BLaER1 treated with 17β-estradiol and CSF1 and Interleukin-3, amounts not matched to agents 10 nM and 100 nM (cell line): ENCODE results near the gene TRNAU1AP.
A peak's percentile ranks its signal among the peaks of the same experiment; 100 is the strongest.

Experiments
- H3K27ac ChIP-seq, 11 experiments: shearing (Covaris generic); formaldehyde crosslinking; 2 replicates each; pipeline ENCODE4 v1.8.1; 2022
- H3K27me3 ChIP-seq, 11 experiments: shearing (Covaris generic); formaldehyde crosslinking; 2 replicates each; pipeline ENCODE4 v1.8.1; 2022
- H3K36me3 ChIP-seq, 11 experiments: shearing (Covaris generic); formaldehyde crosslinking; 2 replicates each; pipeline ENCODE4 v1.8.1; 2022
- H3K4me1 ChIP-seq, 10 experiments: shearing (Covaris generic); formaldehyde crosslinking; 2 replicates each; pipeline ENCODE4 v1.8.1; 2022
- H3K4me2 ChIP-seq, 11 experiments: shearing (Covaris generic); formaldehyde crosslinking; 2 replicates each; pipeline ENCODE4 v1.8.1; 2022
- H3K4me3 ChIP-seq, 10 experiments: shearing (Covaris generic); formaldehyde crosslinking; 2 replicates each; pipeline ENCODE4 v1.8.1; 2022
- H3K9ac ChIP-seq, 11 experiments: shearing (Covaris generic); formaldehyde crosslinking; 2 replicates each; pipeline ENCODE4 v1.8.1; 2022
- H3K9me3 ChIP-seq, 11 experiments: shearing (Covaris generic); formaldehyde crosslinking; replicated peaks in 1 of 11; 2 replicates each; pipeline ENCODE4 v1.8.1; 2022
- H4K20me1 ChIP-seq, 11 experiments: shearing (Covaris generic); formaldehyde crosslinking; 2 replicates each; pipeline ENCODE4 v1.8.1; 2022
- Cebpa-rat ChIP-seq, 11 experiments: shearing (Covaris generic); IDR thresholded peaks; 2 replicates each; pipeline ENCODE4 v1.8.1; 2022

The TRNAU1AP gene

DNA sequence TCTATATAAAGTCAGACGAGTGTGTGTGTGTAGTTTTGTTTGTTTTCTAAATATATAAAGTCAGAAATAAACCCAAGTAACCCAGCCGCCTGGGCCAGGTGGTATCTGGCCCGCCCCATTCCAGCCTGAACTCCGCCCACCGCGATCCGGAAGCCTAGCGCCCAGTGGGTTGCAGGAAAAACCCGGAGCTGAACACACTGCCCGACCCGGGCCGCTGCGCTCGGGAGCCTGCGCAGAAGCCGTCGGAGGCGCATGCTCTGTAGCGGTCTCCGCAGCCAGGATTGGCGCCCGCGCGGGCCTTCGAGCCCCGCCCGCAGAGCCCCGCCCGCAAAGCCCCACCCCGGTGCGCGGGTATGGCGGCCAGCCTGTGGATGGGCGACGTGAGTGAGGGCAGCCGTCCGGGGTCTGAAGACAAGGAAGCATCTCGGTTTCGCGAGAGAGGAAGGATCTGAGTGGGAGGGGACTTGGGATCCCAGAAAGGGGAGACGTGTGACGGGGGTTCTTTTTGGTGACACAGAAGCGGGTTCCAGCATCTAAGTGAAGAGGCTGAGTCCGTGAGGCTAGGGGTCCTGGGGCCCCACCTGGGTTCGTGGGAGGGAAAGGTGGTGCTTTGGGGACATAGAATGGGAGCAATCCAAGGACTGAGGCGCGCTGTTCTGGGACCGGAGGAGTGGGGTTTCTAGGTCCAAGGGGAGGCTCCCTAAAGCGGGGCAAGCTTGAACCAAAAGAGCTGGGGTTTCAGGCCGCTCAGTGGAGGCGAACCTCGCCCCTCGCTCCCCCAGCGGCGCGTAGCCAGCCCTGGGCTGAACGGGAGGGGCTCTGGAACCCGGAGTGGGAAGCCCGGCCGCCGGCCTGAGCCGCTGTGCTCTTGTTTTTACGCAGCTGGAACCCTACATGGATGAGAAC is at the start of gene TRNAU1AP:
Gene TRNAU1AP (plus strand): TSS at position 328 of the 906 bp plus-strand sequence. CDS start 26 bp downstream, at position 354.
- no peak for TF ChIP-seq Cebpa-rat (IDR thresholded peaks at IDR 0.05)
- Histone ChIP-seq H4K20me1 (no peaks in the 10 kb centered on the region), H3K36me3 (peaks cover 20 to 39% (median 32%) of the 10 kb centered on the region in 11 experiments), H3K4me2 (peak within 1 kb of the TSS; percentile 81 to 95 (median 88)), H3K9me3 (no peaks in the 10 kb centered on the region), H3K4me1 (peaks cover 12 to 27% (median 21%) of the 10 kb centered on the region in 10 experiments), H3K4me3 (peak within 1 kb of the TSS; percentile 77 to 96 (median 86)), H3K9ac (peak within 1 kb of the TSS; percentile 84 to 92 (median 88)), H3K27ac (peak within 1 kb of the TSS; percentile 76 to 91 (median 86)), H3K27me3 (no peaks in the 10 kb centered on the region)

DNA sequence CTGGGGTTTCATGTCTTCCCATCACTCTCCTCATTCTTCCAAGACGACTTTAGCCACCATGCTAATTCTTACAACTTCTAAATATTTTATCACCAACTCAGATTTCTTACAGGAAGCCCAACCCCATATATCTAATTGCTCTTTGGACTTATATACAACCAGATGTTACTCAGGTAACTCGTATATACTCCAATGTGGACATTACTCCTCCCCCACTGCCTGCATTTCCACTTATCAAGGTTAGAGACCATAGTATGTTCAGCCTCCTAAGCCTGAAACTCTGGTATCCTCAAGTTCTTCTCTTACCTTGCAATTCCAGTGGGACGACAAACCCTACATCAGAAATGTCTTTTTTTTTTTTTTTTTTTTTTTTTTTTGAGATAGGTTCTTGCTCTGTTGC is 49.8 kb upstream of the TRNAU1AP start:
- Histone ChIP-seq H3K4me3 (no peak overlapping the region), H3K4me1 (peaks cover 23 to 47% (median 39%) of the 10 kb centered on the region in 10 experiments), H4K20me1 (peaks cover 0 to 22% (median 11%) of the 10 kb centered on the region in 11 experiments; a peak in 17 of 22 replicates), H3K4me2 (no peak overlapping the region), H3K36me3 (peaks cover 16 to 30% (median 21%) of the 10 kb centered on the region in 11 experiments), H3K27me3 (no peaks in the 10 kb centered on the region), H3K27ac (peak overlapping the region in 1 of 11 experiments; percentile 52; a peak in 1 of 22 replicates), H3K9ac (no peak overlapping the region), H3K9me3 (peaks cover 0 to 11% (median 0%) of the 10 kb centered on the region in 11 experiments; a peak in 9 of 22 replicates)
- no peak for TF ChIP-seq Cebpa-rat (IDR thresholded peaks at IDR 0.05)

DNA sequence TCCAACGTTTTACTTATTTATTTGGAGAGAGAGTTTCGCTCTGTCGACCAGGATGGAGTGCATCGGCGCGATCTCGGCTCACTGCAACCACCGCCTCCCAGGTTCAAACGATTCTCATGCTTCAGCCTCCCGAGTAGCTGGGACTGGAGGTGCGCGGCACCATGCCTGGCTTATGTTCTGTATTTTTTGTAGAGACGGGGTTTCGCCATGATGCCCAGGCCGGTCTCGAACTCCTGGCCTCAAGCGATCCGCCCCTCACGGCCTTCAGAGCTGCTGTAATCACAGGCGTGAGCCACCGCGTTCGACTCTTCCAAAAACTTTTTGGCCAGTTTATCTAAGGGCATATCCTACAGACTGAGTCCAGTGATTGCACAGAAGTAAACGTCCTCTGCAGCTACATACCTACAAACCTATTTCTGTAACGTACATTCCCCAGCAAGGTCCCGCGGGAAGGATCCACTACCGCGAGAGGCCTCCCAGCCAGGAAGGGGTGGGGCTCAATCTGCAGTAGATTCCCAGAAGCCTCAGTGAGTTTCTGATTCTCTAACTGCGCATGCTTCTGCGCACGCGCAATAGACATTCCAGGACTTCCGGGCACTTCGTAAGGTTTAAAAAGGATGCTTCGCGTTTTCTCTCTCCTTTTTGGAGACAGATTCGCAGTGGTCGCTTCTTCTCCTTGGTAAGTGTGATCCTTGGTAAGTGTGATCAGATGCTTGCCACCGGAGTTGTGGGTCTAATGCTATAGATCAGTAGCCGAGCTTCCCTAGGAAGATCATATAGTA is 47.3 kb upstream of the TRNAU1AP start, which contains the start of gene RCC1:
Gene RCC1 (plus strand): TSS at position 638 of the 782 bp plus-strand sequence. CDS start 23,824 bp downstream, outside the sequence.
- Histone ChIP-seq H3K4me1 (peaks cover 26 to 39% (median 36%) of the 10 kb centered on the region in 10 experiments), H3K4me3 (peak within 1 kb of the TSS; percentile 86 to 99 (median 91)), H3K27me3 (no peaks in the 10 kb centered on the region), H3K36me3 (peaks cover 39 to 46% (median 45%) of the 10 kb centered on the region in 11 experiments), H3K4me2 (peak within 1 kb of the TSS; percentile 88 to 99 (median 95)), H3K9me3 (peaks cover 0 to 23% (median 0%) of the 10 kb centered on the region in 11 experiments; a peak in 9 of 22 replicates), H3K9ac (peak within 1 kb of the TSS; percentile 90 to 100 (median 98)), H4K20me1 (peaks cover 20 to 46% (median 36%) of the 10 kb centered on the region in 11 experiments), H3K27ac (peak within 1 kb of the TSS; percentile 86 to 100 (median 98))
- TF ChIP-seq Cebpa-rat (IDR thresholded peaks at IDR 0.05): no peak

DNA sequence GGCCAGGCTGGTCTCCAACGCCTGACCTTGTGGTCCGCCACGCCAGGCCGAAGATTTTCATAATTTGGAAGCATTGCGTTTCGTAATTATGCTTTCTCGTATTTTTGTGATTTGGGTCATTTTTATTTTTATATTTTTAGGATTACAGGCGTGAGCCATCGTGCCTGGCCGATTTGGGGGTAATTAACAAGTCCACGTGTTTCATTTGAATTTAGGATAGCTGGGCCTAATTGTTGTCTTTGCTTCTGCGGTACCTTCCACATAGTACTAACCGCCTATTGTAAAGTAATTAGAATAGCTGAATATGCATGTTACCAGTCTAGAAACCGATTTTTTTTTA is 46.0 kb upstream of the TRNAU1AP start:
- peak overlapping the region; percentile 86 to 100 (median 98) for H3K27ac ChIP-seq
- peaks cover 52 to 59% (median 57%) of the 10 kb centered on the region in 11 experiments for H3K36me3 ChIP-seq
- peaks cover 33 to 59% (median 48%) of the 10 kb centered on the region in 11 experiments for H4K20me1 ChIP-seq
- peak overlapping the region; percentile 86 to 99 (median 91) for H3K4me3 ChIP-seq
- H3K4me2 ChIP-seq: peak overlapping the region; percentile 88 to 99 (median 95)
- peak overlapping the region; percentile 90 to 100 (median 98) for H3K9ac ChIP-seq
- peaks cover 0 to 23% (median 0%) of the 10 kb centered on the region in 11 experiments; a peak in 9 of 22 replicates for H3K9me3 ChIP-seq
- peaks cover 18 to 46% (median 38%) of the 10 kb centered on the region in 10 experiments for H3K4me1 ChIP-seq
- no peak for TF ChIP-seq Cebpa-rat (IDR thresholded peaks at IDR 0.05)
- no peaks in the 10 kb centered on the region for H3K27me3 ChIP-seq

DNA sequence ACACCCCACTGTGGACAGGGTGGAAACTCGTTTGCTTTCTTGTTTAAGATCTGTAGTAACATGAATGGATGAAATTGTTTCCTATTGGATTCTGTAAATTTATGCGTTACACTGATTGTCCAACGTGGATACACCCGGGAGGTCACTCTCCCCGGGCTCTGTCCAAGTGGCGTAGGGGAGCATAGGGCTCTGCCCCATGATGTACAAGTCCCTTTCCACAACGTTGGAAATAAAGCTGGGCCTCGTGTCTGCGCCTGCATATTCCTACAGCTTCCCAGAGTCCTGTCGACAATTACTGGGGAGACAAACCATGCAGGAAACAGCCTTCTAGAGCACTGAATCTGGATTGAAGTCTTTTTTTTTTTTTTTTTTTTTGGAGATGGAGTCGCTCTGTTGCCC is 45.6 kb upstream of the TRNAU1AP start:
- no peaks in the 10 kb centered on the region for H3K27me3 ChIP-seq
- H3K4me2 ChIP-seq: peak overlapping the region; percentile 88 to 99 (median 95)
- TF ChIP-seq Cebpa-rat (IDR thresholded peaks at IDR 0.05): no peak
- peaks cover 18 to 50% (median 39%) of the 10 kb centered on the region in 10 experiments for H3K4me1 ChIP-seq
- H3K36me3 ChIP-seq: peaks cover 55 to 62% (median 61%) of the 10 kb centered on the region in 11 experiments
- H3K27ac ChIP-seq: peak overlapping the region; percentile 86 to 100 (median 98)
- H3K4me3 ChIP-seq: peak overlapping the region; percentile 86 to 99 (median 91)
- H3K9ac ChIP-seq: peak overlapping the region; percentile 90 to 100 (median 98)
- H3K9me3 ChIP-seq: peaks cover 0 to 23% (median 0%) of the 10 kb centered on the region in 11 experiments; a peak in 9 of 22 replicates
- H4K20me1 ChIP-seq: peaks cover 37 to 63% (median 52%) of the 10 kb centered on the region in 11 experiments

DNA sequence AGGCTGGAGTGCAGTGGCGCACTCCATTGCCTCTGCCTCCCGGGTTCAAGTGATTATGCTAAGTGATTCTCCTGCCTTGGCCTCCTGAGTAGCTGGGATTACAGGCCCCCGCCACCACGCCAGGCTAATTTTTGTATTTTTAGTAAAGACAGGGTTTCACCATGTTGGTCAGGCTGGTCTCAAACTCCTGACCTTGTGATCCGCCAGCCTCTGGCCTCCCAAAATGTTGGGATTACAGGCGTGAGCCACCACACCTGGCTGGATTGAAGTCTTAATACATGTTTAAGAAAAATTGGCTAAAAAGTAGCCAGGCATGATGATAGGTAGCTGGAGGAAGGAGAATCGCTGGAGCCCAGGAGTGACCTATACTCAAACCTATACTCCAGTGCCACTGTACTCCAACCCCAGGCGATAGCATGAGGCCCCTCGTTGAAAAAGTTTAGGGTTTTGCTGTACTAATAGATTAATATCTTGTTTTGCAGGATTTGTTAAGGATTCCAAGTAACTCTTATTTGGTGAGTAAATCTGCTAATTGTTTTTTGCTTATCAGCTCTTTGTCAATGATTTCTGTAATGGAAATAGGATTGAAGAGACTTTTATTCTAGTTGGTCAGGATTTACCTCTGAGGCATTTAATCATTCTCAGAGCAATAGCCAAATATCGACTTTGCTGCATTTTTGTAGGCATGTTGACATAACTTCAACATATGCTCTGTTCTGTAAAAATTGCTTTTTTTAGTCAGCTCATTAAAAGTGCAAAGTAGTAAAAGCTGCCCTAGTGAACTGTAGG is 45.0 kb upstream of the TRNAU1AP start:
- Histone ChIP-seq H3K27ac (peak overlapping the region; percentile 86 to 100 (median 98)), H3K9me3 (peaks cover 0 to 23% (median 0%) of the 10 kb centered on the region in 11 experiments; a peak in 9 of 22 replicates), H3K4me3 (peak overlapping the region; percentile 86 to 99 (median 91)), H3K36me3 (peaks cover 61 to 68% (median 67%) of the 10 kb centered on the region in 11 experiments), H3K4me1 (peaks cover 18 to 56% (median 40%) of the 10 kb centered on the region in 10 experiments), H4K20me1 (peaks cover 43 to 69% (median 58%) of the 10 kb centered on the region in 11 experiments), H3K9ac (peak overlapping the region; percentile 90 to 100 (median 98)), H3K4me2 (peak overlapping the region; percentile 88 to 99 (median 95)), H3K27me3 (no peaks in the 10 kb centered on the region)
- no peak for TF ChIP-seq Cebpa-rat (IDR thresholded peaks at IDR 0.05)

DNA sequence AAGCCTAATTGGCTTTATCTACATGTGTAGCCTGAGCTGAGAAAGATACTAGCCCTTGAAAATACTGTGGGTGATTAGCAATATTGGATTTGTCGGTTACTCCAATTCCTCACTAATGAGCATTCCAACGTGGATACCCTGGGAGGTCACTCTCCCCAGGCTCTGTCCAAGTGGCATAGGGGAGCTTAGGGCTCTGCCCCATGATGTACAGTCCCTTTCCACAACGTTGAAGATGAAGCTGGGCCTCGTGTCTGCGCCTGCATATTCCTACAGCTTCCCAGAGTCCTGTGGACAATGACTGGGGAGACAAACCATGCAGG is 44.5 kb upstream of the TRNAU1AP start:
- H3K4me3 ChIP-seq: peak overlapping the region; percentile 86 to 99 (median 91)
- TF ChIP-seq Cebpa-rat (IDR thresholded peaks at IDR 0.05): no peak
- peaks cover 0 to 23% (median 0%) of the 10 kb centered on the region in 11 experiments; a peak in 9 of 22 replicates for H3K9me3 ChIP-seq
- peaks cover 67 to 74% (median 73%) of the 10 kb centered on the region in 11 experiments for H3K36me3 ChIP-seq
- peak overlapping the region; percentile 88 to 99 (median 95) for H3K4me2 ChIP-seq
- H4K20me1 ChIP-seq: peaks cover 48 to 74% (median 64%) of the 10 kb centered on the region in 11 experiments
- H3K4me1 ChIP-seq: peaks cover 18 to 61% (median 40%) of the 10 kb centered on the region in 10 experiments
- H3K27me3 ChIP-seq: no peaks in the 10 kb centered on the region
- H3K9ac ChIP-seq: peak overlapping the region; percentile 90 to 100 (median 98)
- H3K27ac ChIP-seq: peak overlapping the region; percentile 86 to 100 (median 98); a peak in 21 of 22 replicates
